NCI-H2107 treated with DMSO at 0.1 percent for 48 hours (cell line): Measurements from ENCODE around the gene R3HDM2.

Source experiments
- DNase-seq: peaks from one replicate; lab custom pipeline; 2025; ENCODE audit not compliant: unreplicated experiment; lab: John Stamatoyannopoulos, UW

The R3HDM2 gene

DNA sequence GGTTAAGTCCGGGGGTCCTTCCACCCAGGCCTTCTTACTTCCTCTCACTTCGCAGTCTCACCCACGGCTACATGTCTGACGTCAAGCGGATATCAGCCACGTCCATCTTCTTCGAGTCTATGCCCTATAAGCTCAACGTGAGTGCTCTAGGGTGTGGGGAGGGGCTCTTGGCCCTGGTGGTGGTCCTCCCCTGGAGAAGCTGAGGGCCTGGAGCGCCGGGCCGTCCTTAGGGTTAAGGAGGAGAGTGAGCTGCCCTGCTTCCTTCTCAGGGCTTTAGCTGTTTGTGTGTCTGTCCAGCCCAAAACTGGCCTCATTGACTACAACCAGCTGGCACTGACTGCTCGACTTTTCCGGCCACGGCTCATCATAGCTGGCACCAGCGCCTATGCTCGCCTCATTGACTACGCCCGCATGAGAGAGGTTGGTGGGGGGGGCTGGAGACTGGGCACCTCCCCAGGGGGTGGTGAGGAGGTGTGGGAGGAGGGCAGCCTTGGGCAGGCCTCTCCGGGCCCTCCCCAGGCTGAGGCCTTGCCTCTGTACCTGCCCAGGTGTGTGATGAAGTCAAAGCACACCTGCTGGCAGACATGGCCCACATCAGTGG lies 198.6 kb downstream of the R3HDM2 start:
- DNase-seq = no peak

DNA sequence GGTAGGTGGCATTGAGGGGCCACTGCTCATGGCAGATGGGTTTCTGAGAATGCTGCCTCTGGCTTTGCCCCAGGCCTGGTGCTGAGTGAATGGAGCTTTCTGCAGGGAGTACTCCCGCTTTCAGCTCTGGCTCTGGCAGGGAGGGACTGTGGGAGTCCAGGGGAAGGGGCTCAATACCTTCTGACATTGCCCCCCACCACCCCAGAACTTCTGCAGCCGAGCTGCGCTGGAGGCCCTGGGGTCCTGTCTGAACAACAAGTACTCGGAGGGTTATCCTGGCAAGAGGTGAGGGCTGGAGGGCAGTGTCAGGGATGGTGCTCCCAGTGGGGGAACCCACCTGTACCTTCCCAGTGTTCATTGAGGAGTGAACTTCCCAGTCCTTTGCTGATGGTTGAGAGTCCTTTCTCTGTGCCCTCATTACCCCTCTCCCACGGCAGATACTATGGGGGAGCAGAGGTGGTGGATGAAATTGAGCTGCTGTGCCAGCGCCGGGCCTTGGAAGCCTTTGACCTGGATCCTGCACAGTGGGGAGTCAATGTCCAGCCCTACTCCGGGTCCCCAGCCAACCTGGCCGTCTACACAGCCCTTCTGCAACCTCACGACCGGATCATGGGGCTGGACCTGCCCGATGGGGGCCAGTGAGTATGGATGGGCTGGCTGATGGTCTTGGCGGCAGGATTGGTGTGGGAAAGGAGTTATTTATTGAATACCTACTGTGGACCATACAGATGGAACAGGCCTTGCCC lies 199.4 kb downstream of the R3HDM2 start:
- no peak for DNase-seq

- DNase-seq = no peak
These were observed 200.3 kb downstream of the R3HDM2 start for GRCh38 chr12:57230381-57231155.

- DNase-seq = peak; percentile 96
These were observed 201.0 kb downstream of the R3HDM2 start, which contains the start of gene SHMT2 for GRCh38 chr12:57229634-57230380. TSS of gene SHMT2 (plus strand) at chr12:57229711. CDS start at chr12:57229779, 68 bp downstream.

DNA sequence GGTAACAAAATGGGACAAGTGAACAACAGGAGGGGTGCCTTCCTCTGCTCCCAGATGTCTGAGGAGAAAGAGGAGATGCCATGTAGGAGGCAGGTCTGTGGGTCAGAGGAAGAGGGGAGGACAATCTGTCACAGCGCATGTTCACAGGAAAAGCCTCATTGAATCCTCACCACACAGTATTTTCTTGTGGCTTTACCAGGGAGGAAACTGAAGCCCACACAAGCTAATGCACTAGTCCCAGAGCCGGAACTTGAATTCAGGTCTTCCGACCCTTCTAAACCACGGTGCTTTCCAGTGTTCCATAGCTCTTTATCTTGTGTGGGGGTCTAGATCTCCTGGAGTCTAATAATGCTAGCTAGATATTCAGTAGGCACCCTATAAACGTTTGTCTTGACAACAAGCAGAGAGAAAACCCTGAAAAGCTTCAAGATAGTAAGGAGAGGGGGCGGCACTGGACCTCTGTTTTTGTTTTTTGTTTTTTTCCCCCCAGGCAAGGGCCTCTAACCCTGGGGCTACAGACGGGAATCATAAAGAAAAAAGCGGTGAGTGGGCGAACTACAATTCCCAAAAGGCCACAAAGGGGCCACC lies 201.7 kb downstream of the R3HDM2 start:
- no peak for DNase-seq

DNA sequence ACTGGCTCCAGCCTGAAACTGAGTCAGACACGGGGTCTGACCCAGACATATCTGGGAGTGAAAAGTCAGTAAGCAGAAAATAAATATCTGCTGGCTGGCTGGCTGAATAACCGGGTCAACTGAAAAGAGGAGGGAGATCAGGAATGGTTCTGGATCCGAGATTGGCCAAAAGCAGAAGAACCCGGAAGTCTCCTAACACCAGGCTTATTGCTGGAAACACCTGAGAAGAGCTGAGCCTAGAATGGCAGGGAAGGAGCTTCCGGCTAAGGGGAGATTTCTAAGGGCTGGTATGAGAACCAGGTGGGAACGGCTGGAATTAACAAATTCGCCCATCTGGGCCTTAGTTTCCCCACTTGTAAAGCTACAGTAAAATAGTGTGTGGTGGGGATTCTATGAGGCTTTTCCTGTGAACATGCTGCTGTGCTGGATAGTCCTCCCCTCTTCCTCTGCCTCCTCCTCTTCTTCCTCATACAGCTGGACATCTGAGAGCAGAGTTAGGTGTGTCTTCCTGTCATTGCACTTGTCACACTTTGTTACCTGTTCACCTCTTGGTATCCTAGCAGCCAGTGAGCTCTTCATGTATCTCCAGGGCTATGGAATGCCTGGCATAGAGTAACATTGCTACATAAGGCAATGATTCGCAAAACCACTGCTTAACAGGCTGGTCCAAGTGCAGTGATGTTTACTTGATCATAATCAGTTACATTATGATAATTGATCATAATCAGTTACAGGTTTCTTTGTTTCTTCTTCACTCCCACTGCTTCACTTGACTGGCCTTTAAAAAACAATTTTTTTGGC lies 203.3 kb downstream of the R3HDM2 start:
- no peak for DNase-seq

DNA sequence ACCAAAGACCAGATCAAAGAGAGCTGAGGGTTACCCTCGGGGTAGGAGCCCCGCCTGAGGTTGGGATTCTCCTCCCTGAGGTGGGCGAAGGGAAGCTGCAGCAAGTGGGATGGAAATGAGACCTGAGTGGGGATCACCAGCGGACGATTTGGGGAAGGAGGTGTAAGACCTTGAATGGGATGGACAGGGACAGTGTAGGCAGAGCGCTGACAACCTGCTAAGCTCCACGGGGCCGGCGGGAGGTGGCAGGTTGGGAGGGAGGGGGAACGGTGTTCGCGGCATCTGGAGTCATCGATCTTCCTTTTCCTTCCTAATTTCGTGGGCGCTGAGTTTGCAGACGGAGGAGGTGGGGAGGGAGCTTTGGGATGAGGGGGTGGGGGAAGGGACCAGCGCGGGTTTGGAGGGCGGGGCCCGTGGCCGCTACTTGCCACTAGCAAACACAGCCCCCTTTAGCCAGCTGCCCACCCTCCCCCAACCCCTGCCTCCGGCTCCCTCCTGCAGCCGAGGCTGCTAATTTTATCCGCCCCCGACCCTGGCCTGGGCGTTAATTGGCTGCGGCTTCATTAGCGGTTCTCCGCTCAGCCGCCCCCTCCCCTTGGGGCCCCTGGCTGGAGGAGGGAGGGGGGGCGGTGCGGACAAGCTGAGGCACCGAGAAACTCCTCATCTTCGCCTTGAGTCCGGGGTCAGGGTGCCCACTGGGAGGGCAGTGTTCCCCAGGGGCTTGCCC lies 204.1 kb downstream of the R3HDM2 start:
- no peak for DNase-seq

DNA sequence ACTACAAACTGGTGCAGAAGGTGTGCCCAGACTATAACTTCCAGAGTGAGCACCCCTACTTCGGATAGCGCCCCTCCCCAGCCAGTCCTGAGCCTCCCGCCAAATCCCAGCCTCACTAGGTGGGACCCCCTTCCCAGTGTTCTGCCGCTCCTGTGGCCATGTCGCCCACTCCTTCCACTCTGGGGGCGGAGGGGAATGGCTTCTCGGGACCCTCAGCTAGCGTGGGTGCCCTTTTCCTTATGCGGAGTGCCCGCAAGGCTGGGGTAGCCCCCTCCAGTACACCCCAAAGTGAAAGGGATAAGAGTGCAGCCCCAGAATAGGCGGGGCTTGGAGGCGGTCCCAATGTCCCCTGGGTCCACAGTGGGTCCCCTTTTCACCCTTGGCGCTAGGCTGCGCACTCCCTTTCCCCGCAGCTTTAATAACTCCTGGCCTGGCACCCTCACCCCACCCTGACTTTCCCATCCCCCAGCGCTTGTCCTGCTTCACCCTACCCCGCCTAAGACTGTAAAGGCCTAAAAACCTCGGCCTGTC lies 205.1 kb downstream of the R3HDM2 start:
- DNase-seq = no peak

GRCh38 chr12:57224973-57225679 lies 205.7 kb downstream of the R3HDM2 start:
- no peak for DNase-seq

- DNase-seq = no peak
These were observed 206.4 kb downstream of the R3HDM2 start for GRCh38 chr12:57224278-57224972.

GRCh38 chr12:57223191-57224165 lies 207.4 kb downstream of the R3HDM2 start:
- DNase-seq = no peak

- no peak for DNase-seq
These were observed 208.3 kb downstream of the R3HDM2 start for GRCh38 chr12:57222286-57223190.

DNA sequence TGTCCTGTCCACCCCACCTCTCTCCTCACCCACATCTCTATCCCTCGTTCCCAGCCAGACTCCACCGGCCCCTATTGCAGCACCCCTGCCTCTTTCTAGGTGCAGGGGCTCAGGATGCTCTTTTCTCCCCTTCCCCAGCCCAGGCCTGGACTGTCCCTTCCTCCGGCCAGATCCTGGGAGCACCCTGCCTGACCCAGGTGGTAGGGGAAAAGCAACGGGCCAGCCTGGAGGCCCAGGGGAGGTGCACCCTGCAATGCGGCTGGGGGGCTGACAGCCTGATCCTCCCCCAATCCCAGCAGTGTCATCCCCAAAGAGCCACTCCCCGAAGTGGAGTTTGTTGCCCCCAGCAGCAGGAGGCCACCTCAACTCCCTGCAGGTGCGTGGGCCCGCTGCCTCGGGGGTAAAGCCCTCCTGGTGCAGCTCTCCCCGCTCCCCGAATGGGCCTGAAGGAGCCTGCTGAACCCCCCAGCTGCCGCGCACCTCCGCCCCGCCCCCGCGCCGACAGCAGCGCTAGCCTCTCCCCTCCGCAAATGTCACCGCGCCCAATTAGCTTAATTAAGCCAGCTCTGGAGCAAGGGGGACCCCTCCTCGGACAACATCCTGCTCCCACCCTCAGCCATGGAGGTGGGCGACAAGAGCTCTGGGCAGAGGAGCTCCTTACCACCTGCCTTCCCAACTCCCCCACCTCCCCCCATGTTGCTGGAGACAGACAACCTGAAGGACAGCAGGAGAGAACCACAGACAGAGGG lies 209.5 kb downstream of the R3HDM2 start:
- no peak for DNase-seq

DNA sequence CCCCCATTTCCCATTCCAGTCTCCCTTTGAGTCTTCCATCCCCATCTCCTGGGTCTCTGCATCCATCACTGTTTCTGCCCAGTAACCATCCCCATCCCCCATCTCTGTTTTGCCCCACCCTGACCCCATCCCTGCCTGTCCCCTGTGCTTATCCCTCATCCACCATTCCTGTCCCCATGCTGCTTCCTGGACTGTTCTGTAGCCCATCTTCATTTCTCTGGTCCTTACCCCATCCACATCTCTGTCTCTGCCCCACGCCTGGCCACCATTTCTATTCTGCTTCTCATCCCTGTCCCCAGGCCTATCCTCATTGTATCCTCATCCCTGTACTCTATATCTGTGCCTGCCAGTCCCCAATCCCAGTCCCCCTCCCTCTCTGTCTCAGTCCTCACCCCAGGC lies 210.1 kb downstream of the R3HDM2 start:
- no peak for DNase-seq
